Measurements from ENCODE around the gene HES3.
A peak's percentile ranks its signal among the peaks of the same experiment; 100 is the strongest.

HES3 gene, protein sequence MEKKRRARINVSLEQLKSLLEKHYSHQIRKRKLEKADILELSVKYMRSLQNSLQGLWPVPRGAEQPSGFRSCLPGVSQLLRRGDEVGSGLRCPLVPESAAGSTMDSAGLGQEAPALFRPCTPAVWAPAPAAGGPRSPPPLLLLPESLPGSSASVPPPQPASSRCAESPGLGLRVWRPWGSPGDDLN

GRCh38 chr1:6243993-6244392, at the start of gene HES3:
Gene HES3 (plus strand): TSS chr1:6244179. CDS start chr1:6244366, 187 bp downstream.
- no peak for DNase-seq (ENCODE audit: low read depth in 3 of 3)

DNA sequence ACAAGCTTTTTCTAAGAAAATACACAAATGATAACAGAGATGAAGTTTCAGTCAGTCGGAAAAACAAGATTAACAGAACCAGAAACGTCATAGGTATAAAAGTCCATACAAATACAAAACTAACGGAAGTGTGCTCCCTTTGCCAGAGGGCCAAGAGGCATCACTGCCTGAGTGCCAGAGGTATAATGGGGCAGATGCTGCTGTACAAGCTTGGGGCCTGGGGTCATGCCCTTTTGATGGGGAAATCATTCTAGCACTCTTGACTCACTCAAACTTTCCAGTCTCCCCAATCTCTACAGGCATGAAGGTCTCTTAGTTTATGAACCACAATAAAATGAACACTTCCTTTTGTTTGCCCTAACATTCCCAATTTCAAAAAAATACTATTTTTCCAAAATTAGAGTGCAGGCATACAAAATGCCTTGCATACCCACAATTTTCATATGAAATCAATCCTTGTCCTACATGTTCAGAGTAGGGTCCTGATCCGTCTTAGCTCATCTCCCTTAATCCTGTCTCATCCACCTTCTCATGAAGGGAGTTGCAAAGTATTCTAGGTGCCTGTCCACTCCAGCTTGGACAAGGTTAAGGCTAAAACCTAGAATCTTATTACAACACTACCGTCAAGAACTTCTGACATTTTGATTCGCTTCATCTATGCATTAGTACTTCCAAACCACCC, 46.1 kb upstream of the HES3 start:
- no peak for DNase-seq (ENCODE audit: low read depth in 3 of 3)

GRCh38 chr1:6198646-6199297, 45.2 kb upstream of the HES3 start:
- DNase-seq (ENCODE audit: low read depth in 3 of 3), result no peak

DNA sequence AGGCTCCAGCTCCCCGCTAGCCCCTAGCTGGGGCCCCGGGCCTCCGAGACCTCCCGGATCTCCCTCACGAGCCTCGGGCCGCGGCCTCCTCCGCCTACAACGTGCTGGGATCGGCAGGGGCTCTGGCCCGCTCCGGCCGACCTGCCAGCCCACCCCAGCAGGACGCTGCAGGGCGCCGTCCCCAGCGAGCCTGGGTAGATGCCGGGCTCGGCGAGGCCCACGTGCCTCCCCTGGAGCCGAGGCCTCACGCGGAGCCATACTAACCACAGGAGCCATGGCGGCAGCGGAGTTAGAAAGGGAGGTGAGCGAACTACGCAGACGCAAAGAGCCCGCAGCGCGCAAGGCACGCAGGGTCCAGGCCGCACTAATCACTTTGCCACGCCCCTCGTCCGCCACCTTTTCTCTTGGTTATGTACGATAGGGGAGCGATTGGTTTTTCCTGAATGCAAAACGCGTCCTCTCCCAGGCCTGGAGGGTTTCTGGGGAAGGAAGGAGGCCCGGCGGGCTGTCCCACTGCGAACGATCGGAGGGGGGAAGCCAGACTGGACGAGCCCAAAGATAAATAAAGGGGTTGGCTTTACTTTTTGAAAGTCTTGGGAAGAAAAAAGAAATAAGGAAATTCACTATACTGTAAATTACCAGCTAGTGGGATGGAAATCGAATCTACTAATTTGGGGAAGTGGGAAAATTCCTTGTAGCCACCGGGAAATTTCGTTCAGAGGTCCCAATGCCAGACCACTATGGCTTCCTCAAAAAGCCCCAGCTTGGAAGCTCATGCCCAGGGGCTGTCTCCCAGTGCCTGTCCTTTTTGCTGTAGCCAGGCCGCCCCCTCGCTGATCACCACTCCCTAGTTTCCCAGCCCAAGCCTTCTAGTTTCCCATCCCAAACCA, 44.4 kb upstream of the HES3 start, which contains the start of gene RPL22:
Gene RPL22, minus strand, starts transcription at position 298 of the 890 bp plus-strand sequence. Its CDS starts 22 bp downstream, at position 276.
- DNase-seq (ENCODE audit: low read depth in 3 of 3), result peak; percentile 95 to 98 (median 97)

DNA sequence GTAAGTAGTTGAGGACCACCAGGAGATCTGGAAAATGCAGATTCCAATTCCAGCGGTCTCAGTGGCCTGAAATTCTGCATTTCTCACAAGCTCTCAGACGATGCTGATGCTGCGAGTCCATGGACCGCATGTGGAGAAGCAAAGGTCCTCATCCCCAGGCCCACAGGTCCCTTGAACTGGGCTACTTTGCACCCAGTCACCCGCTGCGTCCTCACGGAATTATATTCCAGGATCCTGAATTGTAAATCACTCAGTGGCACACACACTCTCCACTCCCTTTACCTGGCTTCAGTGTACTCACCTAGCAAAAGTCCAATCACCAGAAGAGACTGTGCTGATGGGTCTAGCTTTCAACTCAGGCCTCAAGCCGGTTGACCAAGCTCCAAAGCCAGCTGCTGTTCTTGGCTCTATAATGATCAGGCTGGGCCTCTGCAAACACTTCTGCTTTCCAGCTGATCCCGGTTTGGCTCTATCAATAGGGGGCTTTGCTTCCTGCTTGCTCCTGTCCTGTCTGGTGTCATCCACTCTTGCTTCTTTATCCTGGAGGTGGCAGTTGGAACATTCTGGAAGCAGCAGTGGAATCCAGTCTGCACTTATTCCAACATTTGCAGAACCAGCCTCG, 43.7 kb upstream of the HES3 start:
- no peak for DNase-seq (ENCODE audit: low read depth in 3 of 3)

GRCh38 chr1:6202256-6202655, 41.7 kb upstream of the HES3 start:
- no peak for DNase-seq (ENCODE audit: low read depth in 3 of 3)

GRCh38 chr1:6205849-6206519, 38.0 kb upstream of the HES3 start, which contains the start of gene RNF207:
Gene RNF207 (plus strand): TSS chr1:6206119. CDS start chr1:6206536, 417 bp downstream.
- peak; percentile 47 to 61 (median 60) for DNase-seq (ENCODE audit: low read depth in 3 of 3)

DNA sequence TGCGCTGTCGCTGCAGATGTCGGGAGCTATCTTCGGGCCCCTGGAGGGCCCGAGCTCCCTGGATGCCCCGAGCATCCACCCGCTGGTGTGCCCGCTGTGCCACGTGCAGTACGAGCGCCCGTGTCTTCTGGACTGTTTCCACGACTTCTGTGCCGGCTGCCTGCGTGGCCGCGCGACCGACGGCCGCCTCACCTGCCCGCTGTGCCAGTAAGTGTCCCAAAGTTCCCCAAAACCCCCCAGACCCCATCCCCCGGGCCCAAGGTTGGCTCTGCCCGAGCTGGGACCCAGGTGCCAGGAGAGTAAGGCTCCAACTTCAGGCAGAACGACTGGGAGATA, 37.5 kb upstream of the HES3 start:
- no peak for DNase-seq (ENCODE audit: low read depth in 3 of 3)

DNA sequence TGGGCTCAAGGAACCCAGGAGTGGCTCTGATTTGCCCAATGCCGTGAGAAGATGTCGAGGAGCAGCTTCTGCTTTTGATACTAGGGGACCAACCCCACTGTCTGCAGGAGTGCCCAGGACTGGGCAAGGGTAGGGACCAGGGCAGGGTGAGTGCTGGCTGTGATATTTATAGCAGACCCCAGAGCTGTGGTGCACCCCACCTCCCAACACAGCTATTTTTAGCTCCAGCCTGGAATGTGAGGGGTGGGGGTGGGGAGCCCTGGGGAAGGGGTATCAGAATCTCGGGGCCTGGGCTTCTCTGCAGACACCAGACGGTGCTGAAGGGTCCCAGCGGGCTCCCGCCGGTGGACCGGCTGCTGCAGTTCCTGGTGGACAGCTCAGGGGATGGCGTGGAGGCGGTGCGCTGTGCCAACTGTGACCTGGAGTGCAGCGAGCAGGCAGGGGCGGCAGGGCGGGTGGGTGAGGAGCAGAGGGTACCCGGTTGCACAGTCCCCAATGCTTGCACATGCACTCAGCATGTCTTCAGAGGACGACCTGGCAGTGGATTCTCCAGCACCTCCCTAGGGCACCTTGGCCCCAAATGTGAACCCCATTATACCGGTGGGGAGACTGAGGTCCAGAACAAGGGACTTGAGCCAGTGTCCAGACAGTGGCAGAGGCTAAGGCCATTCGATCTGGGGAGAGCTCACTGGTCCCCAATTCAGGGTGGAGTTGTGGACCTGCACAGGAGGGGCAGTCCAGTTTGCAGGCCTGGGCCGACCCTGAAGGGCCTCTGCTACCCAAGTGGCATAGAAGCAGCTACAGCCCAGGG, 36.7 kb upstream of the HES3 start:
- DNase-seq (ENCODE audit: low read depth in 3 of 3), result no peak

DNA sequence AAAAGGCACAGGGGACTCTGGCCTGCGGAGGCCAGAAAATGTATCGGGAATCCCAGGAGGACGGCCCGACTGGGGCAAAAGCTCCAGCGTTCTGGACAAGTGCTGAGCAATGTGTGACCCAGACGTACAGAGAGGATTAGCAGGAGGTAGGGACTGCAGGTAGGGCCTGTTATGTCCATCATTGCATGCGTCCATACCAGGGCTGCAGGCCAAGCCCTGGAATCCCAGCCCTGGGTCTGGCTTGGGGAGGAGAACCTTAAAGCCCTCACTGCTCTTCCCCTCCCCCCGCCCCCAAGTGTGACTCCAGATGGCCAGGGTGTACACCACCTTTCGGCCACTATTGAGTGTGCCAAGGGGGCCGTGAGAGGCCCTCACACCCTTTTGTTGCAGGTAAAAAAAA, 36.1 kb upstream of the HES3 start:
- no peak for DNase-seq (ENCODE audit: low read depth in 3 of 3)

- DNase-seq (ENCODE audit: low read depth in 3 of 3), result no peak
Observed at GRCh38 chr1:6208723-6209660, 35.0 kb upstream of the HES3 start.

GRCh38 chr1:6209661-6210580, 34.1 kb upstream of the HES3 start:
- no peak for DNase-seq (ENCODE audit: low read depth in 3 of 3)

GRCh38 chr1:6210591-6211355, 33.2 kb upstream of the HES3 start:
- DNase-seq (ENCODE audit: low read depth in 3 of 3), result no peak

GRCh38 chr1:6211731-6212130, 32.2 kb upstream of the HES3 start:
- DNase-seq (ENCODE audit: low read depth in 3 of 3), result no peak

DNA sequence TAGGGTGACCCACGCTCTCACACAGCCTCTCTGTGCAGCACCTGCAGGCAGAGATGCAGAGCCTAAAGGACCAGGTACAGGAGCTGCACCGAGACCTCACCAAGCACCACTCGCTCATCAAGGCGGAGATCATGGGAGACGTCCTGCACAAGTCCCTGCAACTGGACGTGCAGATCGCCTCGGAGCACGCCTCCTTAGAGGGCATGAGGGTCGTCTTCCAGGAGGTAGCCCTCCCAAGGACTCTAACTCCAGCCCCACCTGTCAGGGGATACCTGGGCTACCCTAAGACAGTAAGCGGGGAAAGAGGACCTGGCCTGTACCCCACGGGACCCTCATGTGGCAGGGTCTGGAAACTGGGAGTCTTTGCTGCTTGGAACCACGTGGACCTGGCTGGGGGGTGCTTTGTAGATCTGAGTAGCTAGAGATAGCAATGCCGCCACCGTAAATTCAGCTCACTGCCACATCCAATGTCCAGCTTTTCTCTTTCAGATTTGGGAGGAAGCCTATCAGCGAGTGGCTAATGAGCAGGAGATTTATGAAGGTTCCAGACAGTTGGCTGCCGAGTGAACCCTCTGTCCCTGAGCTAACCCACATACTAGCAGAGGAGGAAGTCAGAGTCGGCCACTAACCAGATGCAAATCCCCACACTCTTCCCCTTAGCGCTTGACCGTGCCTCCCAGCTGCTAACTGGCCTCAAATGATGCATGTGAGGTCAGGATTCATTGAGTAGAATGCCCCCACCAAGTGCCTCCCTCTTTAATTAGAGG, 31.6 kb upstream of the HES3 start:
- DNase-seq (ENCODE audit: low read depth in 3 of 3), result no peak
